Mammary epithelial cell (primary cell): ENCODE measurements around the gene SLC24A3.

Experiments
- EZH2 ChIP-seq: IDR thresholded peaks from 2 replicates; pipeline ENCODE4 v1.6.1; 2012; ENCODE audit warnings: low read length, inconsistent platforms, borderline replicate concordance
- TF ChIP-seq, protein P1 (sequence below), 2 donors: IDR thresholded peaks in 1 of 2; conservative IDR thresholded peaks in 1 of 2; 2 replicates each; pipeline ENCODE4 v1.5.1; 2011 to 2012; ENCODE audit warnings: inconsistent platforms in 2 of 2, low read length in 2 of 2, mild to moderate bottlenecking in 2 of 2, control low read depth in 1 of 2, low read depth in 1 of 2; ENCODE audit not compliant: insufficient read depth in 1 of 2; ENCODE audit errors: extremely low read depth in 1 of 2

DNA sequence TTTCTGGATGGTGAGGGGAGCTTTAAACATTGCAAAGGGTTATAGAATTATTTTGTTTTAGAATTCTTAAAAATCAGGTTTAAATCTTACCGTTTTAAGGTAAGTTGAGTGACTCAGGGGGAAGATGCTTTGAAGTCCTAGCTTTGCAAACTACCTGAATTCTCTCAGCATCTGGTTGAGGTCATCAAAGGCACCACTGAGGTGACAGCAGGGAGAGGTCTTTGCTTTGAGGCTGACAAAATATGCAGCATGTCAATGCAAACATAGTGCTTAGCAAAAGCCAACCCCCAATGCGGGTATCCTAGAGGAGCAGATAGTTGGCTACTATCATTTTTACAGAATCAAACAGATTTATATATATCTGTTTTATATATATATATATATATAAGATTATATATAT lies 219.5 kb downstream of the SLC24A3 start:
- TF ChIP-seq, protein P1, sequence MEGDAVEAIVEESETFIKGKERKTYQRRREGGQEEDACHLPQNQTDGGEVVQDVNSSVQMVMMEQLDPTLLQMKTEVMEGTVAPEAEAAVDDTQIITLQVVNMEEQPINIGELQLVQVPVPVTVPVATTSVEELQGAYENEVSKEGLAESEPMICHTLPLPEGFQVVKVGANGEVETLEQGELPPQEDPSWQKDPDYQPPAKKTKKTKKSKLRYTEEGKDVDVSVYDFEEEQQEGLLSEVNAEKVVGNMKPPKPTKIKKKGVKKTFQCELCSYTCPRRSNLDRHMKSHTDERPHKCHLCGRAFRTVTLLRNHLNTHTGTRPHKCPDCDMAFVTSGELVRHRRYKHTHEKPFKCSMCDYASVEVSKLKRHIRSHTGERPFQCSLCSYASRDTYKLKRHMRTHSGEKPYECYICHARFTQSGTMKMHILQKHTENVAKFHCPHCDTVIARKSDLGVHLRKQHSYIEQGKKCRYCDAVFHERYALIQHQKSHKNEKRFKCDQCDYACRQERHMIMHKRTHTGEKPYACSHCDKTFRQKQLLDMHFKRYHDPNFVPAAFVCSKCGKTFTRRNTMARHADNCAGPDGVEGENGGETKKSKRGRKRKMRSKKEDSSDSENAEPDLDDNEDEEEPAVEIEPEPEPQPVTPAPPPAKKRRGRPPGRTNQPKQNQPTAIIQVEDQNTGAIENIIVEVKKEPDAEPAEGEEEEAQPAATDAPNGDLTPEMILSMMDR (conservative IDR thresholded peaks at IDR 0.05 in 1 of 2, IDR thresholded peaks at IDR 0.05 in 1 of 2; ENCODE audit: extremely low read depth in 1 of 2, insufficient read depth in 1 of 2, low read depth in 1 of 2, low read length in 2 of 2), result no peak
- TF ChIP-seq EZH2, result no peak
